ENCODE measurements around the gene AGAP1.

- TF ChIP-seq CTCF (IDR thresholded peaks at IDR 0.05) (no peak), POLR2A (IDR thresholded peaks at IDR 0.05) (no peak)
Measured at GRCh38 chr2:235859651-235860050, 365.8 kb downstream of the AGAP1 start.

All from thyroid gland (tissue), 4 donors.